ENCODE results near the gene RNPS1.

The RNPS1 gene

DNA sequence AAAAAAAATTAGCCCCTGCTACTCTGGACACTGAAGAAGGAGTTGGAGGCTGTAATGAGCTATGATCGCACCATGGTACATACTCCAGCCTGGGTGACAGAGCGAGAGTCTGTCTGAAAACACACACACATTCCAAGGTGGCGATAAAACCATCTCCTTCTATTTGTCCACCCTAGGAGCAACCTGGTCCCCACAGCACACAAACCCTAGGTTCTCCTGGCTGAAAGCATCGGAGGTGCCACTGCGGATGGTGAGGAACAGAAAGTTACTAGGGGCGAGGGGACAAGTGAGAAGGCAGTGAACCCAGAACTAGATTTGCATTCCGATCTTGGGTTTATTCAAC lies 15.1 kb downstream of the RNPS1 start:
- FAIRE-seq (no peak), DNase-seq (ENCODE audit: insufficient read length, low spot score) (no peak)
- TF ChIP-seq, protein P1, sequence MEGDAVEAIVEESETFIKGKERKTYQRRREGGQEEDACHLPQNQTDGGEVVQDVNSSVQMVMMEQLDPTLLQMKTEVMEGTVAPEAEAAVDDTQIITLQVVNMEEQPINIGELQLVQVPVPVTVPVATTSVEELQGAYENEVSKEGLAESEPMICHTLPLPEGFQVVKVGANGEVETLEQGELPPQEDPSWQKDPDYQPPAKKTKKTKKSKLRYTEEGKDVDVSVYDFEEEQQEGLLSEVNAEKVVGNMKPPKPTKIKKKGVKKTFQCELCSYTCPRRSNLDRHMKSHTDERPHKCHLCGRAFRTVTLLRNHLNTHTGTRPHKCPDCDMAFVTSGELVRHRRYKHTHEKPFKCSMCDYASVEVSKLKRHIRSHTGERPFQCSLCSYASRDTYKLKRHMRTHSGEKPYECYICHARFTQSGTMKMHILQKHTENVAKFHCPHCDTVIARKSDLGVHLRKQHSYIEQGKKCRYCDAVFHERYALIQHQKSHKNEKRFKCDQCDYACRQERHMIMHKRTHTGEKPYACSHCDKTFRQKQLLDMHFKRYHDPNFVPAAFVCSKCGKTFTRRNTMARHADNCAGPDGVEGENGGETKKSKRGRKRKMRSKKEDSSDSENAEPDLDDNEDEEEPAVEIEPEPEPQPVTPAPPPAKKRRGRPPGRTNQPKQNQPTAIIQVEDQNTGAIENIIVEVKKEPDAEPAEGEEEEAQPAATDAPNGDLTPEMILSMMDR (IDR thresholded peaks at IDR 0.05; ENCODE audit: insufficient read depth, missing control alignments) = no peak

DNA sequence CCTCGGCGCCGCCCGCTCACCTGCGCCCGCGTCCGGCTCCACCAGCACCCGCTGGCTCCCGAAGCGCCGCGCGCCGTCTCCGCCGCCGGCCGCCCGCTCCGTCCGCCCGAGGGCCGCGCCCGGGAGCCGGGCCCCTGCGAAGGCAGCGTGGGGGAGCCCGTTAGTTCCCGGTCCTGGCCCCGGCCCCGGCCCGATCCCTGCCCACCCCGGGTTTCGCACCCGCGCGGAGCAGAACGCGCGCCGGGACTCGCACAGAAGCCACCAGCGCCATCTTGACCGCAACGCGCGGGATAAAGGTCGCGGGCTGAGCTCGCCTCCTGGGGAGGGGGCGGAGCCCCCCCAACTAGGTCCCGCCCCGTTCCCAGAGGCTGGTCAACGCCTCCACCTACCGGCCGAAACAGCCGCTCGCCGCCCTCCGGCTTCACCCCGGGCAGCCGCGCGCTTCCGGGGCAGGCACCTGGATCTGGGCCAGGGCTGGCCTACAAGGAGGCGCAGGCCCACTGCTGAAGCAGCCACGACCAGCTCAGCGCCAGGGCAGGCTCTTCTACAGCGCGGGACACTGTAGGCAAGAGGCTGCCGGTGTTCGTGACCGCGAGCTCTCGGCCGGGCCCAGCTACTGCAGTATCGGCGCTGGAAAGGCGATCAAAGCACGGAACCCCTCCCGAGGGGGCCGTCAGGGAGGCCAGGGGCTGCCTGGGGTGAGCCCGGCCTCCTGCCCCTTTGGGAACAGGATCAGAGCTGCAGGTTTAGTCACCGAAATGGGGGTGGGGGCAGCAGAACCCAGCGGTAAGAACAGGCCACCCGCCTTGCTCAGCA lies 16.4 kb downstream of the RNPS1 start, which contains the start of gene ECI1:
Gene ECI1, minus strand, starts transcription at position 292 of the 816 bp plus-strand sequence. Its CDS starts 21 bp downstream, at position 271.
- FAIRE-seq (no peak), DNase-seq (ENCODE audit: insufficient read length, low spot score) (peak; percentile 99)
- TF ChIP-seq, protein P1 (IDR thresholded peaks at IDR 0.05; ENCODE audit: insufficient read depth, missing control alignments) = peak; percentile 37

DNA sequence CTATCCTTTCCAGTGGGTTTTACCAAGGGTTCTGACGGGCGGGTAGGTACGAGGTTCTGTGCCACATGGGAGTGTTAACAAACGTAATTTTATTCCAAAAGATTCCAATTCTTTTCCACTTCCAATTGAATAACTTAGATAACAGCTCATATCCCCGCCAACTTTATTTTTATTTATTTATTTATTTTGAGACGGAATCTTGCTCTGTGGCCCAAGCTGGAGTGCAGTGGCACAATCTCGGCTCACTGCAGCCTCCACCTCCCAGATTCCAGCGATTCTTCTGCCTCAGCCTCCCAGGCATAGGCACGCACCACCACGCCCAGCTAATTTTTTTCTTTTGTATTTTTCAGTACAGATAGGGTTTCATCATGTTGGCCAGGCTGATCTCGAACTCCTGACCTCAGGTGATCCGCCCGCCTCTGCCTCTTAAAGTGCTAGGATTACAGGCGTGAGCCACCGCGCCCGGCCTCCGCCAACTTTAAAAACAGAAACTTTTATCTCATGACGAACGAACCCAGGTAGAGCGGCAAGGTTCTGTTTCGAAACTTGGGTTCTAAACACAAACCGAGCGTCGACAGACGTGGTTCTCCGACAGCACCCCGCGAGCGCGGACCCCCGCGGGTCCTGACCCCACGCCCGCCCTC lies 17.2 kb downstream of the RNPS1 start:
- DNase-seq (ENCODE audit: insufficient read length, low spot score) (no peak), FAIRE-seq (no peak)
- TF ChIP-seq, protein P1 (IDR thresholded peaks at IDR 0.05; ENCODE audit: insufficient read depth, missing control alignments) = no peak

DNA sequence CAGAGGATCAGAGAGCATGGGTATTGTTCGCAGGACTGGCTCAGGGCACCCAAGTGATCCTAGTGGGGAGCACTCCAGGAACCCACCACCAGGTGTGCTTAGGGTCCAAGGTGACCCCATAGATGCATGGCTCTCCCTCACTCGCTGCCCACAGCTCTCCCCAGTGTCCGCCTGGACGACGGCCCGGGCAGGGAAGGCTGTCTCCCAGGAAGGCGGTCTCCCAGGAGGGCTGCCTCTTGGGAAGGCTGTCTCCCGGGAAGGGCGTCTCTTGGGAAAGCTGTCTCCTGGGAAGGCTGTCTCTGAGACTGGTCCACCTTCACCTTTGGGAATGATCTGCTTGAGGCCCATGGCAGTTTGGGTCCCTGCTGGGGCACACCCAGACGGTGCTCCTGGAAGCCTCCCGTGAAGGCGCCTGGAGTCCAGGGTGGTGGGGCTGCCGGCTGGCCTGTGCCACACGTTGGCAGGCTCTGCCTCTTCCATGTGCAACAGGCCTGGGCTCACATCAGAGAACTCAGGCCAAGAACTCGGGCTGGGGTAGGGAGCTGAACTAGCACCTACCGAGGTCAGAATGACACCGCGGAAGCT lies 21.5 kb downstream of the RNPS1 start:
- FAIRE-seq (no peak), DNase-seq (ENCODE audit: insufficient read length, low spot score) (no peak)
- TF ChIP-seq, protein P1 (IDR thresholded peaks at IDR 0.05; ENCODE audit: insufficient read depth, missing control alignments) = no peak

DNA sequence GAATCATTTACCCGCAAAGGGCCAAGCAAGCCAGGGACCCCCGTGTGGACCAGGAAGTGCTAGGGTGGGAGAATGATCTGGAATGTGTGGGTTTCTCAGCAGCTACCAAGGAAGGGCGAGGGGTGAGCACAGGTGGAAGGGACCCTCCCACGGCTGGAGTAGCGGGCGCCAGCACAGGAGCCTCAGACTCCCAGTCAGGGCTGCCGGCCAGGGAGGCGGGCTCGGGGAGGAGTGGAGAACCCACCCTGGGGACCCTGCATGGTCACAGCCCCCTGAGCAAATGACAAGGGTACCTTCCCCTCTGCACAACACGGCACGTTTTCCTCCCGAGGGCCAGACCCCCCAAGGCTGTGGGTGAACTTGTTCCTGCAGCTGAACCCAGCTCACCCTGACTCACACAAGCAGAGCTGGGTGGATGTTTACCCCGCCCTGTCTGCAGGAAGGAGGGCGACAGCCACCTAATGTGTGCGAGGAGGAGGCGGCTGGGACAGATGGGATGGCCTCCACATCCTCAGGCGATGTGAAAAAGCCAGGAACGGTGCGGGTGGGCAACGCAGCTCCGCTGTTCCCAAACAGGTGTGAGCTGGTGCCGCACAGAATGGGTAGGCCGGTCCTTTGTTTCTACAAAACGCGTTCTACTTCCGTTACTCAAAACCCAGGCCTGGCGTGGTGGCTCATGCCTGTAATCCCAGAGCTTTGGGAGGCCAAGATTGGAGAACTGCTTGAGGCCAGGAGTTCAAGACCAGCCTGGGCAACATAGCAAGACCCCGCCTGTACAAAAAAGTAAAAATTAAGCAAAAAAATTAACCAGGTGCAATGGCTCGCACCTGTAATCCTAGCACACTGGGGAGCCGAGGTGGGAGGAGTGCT lies 22.8 kb downstream of the RNPS1 start:
- DNase-seq (ENCODE audit: insufficient read length, low spot score) (no peak), FAIRE-seq (no peak)
- TF ChIP-seq, protein P1 (IDR thresholded peaks at IDR 0.05; ENCODE audit: insufficient read depth, missing control alignments) = no peak

DNA sequence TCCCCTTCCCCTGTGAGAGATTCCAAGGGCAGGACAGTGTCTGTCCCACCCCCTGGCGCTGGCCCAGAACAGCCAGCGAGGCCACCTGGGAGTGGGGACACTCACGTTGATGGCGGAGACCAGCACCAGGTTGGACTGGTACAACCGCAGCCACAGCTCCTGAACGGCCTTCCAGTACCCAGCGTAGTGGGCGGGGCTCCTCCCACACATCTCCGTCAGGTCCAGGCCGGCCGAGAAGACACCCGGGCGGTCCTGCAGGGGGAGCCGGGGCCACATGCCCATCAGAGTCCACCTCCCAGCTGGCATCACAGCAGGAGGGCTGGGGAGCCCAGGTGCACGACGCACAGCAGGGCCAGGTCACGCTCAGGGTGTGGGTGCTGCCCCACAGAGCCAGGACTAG lies 23.6 kb downstream of the RNPS1 start:
- TF ChIP-seq, protein P1 (IDR thresholded peaks at IDR 0.05; ENCODE audit: insufficient read depth, missing control alignments) = no peak
- DNase-seq (ENCODE audit: insufficient read length, low spot score) = no peak
- FAIRE-seq = no peak
